Activated CD8-positive, alpha-beta memory T cell treated with anti-CD3 and anti-CD28 coated beads, Interleukin-2, amount 50 U/mL, for 4 hours (primary cell): ENCODE results near the gene ZNF221.
A peak's percentile ranks its signal among the peaks of the same experiment; 100 is the strongest.
"Not testable (repeated sequence)": the region's sequence is repeated elsewhere in the genome, so short reads cannot be mapped to it uniquely, and the experiment has no call there.

Source experiments
- DNase-seq: peaks from one replicate; pipeline ENCODE4 v3.0.0-alpha.2; 2020

The ZNF221 gene

GRCh38 chr19:43950834-43951645, at the start of gene ZNF221:
Gene ZNF221 (plus strand): TSS chr19:43951228. CDS start chr19:43962727, 11,499 bp downstream.
- DNase-seq: peak; percentile 52

- DNase-seq: peak; percentile 67
Measured at GRCh38 chr19:43901395-43902390, 49.3 kb upstream of the ZNF221 start.

- no peak for DNase-seq
Measured at GRCh38 chr19:43902399-43902798, 48.6 kb upstream of the ZNF221 start.

DNA sequence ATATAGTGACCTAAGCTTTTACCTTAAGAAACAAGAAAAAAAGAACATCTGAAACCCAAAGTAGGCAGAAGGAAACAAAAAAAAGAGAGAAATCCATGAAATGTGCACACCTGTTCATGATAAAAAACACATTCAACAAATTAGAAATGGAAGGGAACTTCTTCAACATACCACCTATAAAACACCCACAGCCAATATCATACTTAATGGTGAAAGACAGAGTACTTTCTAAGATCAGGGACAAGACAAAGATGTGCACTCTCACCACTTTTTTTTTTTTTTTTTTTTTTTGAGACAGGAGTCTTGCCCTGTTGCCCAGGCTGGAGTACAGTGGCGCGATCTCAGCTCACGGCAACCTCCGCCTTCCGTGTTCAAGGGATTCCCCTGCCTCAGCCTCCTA, 45.1 kb upstream of the ZNF221 start:
- no peak for DNase-seq

GRCh38 chr19:43906774-43907173, 44.3 kb upstream of the ZNF221 start:
- DNase-seq: no peak

DNA sequence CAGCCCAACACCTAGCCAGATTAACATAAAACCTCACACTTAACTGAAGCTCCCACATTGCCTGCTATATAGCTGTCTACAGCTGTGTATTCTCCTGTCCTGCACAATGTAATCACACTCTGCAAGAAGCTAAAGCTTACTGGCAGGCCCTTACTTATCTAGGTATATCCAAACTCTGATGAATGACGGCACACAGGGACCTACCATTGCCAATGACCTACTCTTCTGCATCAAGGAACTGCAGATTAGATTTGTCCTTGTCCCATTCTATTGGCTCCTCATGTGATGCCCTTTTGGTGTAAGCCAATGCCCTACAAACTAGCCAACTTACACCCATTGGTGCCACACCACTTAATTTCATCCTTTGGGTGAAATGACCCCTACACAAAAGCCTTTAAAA, 42.4 kb upstream of the ZNF221 start:
- no peak for DNase-seq

DNA sequence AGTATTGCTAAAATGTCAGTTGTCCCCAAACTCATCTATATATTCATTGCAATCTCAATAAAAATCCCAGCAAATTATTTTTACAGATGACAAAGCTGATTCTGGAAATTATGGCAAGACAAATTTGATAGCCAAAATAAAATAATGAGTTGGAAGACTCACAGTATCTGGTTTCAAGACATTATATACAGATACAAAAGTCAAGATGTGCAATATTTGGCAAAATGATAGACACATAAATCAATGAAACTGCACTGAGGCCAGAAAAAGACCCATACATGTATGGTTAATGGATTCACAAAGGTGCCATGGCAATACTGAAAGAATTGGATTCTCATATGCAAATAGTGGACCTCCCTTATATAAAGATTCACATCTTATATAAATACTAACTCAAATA, 40.1 kb upstream of the ZNF221 start:
- DNase-seq: no peak

DNA sequence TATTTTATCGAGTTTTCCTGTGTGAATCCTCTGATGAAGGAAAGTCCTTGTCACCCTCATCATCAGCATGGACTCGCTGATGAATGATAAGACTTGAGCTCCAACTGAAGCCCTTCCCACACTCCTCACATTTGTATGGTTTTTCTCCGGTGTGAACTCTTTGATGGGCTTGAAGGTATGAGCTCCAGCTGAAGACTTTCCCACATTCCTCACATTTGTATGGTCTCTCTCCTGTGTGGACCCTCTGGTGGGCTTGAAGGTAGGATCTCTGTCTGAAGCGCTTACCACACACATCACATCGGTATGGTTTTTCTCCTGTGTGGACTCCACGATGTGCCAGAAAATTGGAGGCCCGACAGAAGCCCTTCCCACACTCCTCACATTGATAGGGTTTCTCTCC, 37.6 kb upstream of the ZNF221 start:
- no peak for DNase-seq

DNA sequence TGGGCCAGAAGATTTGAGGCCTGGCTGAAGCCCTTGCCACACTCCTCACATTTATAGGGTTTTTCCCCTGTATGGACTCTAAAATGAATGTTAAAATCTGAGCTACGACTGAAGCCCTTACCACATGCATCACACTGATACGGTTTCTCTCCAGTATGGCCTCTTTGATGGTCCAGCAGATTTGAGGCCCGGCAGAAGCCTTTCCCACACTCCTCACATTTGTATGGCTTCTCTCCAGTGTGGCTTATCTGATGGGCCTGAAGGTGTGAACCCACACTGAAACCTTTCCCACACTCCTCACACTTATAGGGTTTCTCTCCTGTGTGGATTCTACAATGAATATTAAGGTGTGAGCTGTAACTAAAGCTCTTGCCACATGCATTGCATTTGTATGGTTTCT, 37.0 kb upstream of the ZNF221 start:
- DNase-seq: no peak

DNA sequence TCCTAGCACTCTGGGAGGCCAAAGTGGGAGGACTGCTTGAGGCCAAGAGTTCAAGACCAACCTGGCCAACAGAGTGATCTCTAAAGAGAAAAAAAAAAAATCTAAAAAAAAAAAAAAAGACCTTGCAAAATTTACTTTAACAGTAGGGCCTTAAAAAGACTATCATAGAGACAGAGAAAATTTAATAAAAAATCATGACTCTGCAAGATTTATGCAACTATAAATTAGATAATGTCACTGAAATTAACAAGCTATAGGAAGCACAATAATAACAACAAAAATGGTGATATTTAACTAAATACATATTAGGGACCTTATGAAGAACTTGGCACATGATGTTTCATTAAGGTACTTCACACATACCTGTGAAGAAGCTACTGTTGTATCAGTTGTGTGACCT, 27.2 kb upstream of the ZNF221 start:
- DNase-seq: no peak

DNA sequence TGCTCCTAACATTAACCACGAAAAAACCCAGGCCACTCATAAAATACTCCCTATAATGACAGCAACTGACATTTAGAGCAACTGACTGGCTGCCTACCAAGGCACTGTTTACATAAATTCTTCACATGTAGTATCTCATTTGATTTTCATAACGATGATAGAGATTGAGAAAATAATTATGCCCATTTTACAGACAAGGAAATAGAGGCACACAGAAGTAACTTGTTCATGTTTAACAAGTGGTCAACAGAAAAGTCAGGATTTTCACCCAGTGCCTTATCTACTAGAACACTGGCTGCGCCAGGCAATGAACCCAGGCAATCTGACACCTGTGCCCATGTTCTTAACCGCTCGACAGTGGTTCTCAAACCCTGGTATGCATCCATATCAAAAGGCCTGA, 22.2 kb upstream of the ZNF221 start:
- DNase-seq: no peak

- DNase-seq: no peak
Measured at GRCh38 chr19:43934055-43934984, 16.7 kb upstream of the ZNF221 start.

DNA sequence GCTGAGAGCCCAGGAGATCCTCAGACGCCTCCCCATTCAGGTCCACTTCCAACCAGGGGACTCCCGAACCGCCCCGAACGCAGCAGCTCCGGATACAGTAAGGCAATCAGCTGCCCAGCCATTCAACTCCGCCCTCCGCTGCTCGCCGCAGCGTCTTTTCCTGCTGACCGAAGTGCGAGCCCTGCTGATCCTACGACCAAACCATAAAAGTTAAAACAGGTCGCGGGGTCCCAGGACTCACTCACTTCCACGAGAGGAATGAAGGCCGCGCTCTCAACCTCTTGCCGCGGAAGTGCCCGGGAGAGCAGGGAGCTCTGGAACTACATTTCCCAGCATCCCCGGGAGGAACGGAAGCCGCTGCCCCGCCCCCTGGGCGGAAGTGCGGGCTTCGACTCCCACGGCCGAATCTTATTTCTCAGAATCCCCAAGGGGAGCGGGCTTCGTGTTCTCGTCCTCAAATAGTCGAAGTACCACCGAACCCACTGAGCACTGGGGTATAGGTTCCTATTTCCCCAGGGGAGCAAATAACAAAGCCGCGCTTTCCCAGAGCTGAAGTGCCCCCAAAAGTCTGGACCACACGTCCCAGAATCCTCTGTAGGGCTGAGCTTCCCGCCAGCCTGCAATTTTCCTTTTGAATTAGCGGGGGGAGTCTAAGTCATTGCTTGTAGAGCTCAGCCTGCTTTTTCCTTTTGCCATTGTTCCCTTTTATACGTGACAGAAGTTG, 15.9 kb upstream of the ZNF221 start, which contains the start of gene ZNF45:
Gene ZNF45, minus strand, starts transcription at position 298 of the 724 bp plus-strand sequence. CDS start 13,097 bp downstream, outside the sequence.
- peak; percentile 87 for DNase-seq

GRCh38 chr19:43936188-43936587, 14.8 kb upstream of the ZNF221 start:
- no peak for DNase-seq

DNA sequence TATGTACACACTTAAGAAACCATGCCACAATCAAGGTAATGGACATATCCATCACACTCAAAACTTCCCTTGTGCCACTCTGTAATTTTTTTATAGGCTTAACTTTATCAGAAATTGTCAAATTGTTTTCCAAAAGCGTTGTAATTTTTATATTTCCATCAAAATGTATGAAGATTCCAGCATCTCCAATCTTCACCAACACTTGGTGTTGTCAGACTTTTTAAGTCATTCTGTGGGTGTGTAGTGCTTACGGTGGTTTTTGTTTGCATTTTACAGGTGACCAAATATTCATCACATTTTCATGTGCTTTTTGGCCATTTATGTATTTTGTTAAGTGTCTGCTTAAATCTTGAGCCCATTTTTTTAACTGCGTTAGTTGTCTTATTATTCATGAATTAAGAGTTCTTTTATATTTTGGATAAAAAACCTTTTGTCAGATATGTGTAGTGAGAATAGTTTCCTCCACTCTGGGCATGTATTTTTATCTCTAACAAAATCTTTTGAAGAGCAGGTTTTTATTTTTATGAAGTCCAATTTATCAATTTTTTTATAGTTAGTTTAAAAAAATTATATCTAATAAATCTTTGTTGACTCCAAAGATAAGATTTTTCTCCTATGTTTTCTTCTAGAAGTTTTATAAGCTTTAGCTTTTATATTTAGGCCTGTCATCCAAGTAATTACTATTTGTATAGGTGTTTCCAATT, 11.3 kb upstream of the ZNF221 start:
- no peak for DNase-seq

- DNase-seq: no peak
Measured at GRCh38 chr19:43940719-43941118, 10.3 kb upstream of the ZNF221 start.

- no peak for DNase-seq
Measured at GRCh38 chr19:43941209-43941608, 9.8 kb upstream of the ZNF221 start.

DNA sequence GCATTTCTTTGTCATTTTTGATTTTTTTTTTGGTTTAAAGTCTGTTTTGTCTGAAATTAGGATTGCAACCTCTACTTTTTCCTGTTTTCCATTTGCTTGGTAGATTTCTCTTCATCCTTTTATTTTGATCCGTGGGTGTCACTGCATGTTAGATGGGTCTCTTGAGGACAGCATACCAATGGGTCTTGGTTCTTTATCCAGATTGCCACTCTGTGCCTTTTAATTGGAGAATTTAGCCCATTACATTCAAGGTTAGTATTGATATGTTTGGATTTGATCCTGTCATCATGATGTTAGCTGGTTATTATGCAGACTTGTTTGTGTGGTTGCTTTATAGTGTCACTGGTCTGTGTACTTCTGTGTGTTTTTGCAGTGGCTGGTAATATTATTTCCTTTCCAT, 3.6 kb upstream of the ZNF221 start:
- not testable (repeated sequence) for DNase-seq

GRCh38 chr19:43949803-43950202, 1.2 kb upstream of the ZNF221 start:
- DNase-seq: not testable (repeated sequence)

DNA sequence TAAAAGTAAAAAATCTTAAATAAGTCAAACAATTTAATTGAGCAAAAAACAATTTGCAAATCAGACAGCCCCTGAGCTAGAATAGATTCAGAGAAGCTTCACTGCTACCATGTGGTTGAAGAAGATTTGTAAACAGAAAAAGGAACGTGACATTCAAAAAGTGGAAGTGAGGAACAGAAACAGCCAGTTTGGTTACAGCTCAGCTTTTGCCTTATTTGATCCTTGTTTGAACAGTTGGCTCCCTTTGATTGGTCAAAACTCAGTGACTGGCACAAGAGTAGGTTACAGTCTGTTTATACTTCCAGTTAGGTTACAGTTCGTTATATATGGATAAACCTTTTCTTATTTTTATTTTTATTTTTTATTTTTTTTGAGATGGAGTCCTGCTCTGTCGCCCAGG, 5.8 kb downstream of the ZNF221 start:
- DNase-seq: no peak

GRCh38 chr19:43957891-43958290, 6.9 kb downstream of the ZNF221 start:
- DNase-seq: no peak
